EH (cell line): ENCODE measurements around the gene TDP2.

Experiments
- DNase-seq: peaks from one replicate; pipeline ENCODE4 v3.0.0-alpha.2; 2015; ENCODE audit warnings: low read depth

TDP2 gene, protein sequence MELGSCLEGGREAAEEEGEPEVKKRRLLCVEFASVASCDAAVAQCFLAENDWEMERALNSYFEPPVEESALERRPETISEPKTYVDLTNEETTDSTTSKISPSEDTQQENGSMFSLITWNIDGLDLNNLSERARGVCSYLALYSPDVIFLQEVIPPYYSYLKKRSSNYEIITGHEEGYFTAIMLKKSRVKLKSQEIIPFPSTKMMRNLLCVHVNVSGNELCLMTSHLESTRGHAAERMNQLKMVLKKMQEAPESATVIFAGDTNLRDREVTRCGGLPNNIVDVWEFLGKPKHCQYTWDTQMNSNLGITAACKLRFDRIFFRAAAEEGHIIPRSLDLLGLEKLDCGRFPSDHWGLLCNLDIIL

DNA sequence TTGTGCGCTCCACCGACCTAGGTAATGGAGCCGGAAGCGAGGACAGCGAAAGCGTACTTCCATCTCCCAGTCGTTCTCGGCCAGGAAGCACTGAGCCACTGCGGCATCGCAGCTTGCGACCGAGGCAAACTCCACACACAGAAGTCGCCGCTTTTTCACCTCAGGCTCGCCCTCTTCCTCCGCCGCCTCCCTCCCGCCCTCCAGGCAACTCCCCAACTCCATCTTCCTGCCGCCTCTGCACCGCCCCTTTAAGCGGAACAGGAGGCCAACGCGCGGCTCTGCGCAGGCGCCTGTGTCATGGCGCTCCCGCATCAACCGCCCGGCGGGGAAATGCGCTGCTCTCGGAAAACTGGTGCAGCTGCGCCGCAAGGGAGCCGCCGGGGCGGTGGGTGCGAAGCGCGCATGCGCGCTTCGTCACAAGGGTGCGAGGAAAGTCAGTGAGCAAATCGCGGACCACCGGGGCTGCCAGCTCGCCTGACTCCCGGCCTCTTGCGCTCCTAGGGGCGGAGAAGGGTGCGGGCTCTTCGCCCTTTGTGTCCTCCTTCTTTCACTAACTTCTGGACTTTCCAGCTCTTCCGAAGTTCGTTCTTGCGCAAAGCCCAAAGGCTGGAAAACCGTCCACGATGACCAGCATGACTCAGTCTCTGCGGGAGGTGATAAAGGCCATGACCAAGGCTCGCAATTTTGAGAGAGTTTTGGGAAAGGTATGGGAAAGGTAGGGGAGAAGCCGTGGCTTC lies at the start of gene TDP2, which contains the start of gene ACOT13:
TSS of gene TDP2 (minus strand) at position 259 of the 737 bp plus-strand sequence. CDS start at position 222, 37 bp downstream.
TSS of gene ACOT13 (plus strand) at position 437 of the 737 bp plus-strand sequence. CDS start at position 624, 187 bp downstream.
- DNase-seq = peak; percentile 97

DNA sequence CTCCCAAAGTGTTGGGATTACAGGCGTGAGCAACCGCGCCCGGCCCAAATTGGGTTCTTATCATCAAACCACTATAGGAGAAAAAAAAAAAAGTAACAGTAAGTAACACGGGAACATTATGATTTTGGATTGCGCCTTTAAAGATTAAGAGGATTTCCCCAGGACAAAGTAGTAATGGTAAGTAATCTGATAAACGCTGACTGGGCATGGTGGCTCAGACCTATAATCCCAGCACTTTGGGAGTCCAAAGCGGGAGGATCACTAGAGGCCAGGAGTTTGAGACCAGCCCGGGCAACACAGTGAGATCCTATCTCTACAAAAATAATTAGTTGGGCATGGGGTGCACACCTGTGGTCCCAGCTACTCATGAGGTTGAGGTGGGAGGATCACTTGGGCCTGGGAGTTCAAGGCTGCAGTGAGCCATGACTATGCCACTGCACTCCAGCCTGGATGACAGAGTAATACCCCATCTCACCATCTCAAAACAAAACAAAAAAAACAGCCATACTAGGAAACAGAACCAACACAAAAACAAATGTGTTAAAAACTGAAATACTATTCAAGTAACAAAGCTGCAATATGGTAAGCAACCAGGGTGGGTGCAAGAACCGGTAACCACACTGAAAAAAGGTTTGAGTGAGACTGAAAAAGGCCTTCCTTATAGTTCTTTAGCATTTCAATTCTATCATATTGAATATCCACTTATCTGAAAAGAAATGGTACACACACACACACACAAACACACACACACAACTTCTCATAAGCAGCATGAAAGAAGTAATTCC lies 44.0 kb upstream of the TDP2 start:
- DNase-seq = no peak

DNA sequence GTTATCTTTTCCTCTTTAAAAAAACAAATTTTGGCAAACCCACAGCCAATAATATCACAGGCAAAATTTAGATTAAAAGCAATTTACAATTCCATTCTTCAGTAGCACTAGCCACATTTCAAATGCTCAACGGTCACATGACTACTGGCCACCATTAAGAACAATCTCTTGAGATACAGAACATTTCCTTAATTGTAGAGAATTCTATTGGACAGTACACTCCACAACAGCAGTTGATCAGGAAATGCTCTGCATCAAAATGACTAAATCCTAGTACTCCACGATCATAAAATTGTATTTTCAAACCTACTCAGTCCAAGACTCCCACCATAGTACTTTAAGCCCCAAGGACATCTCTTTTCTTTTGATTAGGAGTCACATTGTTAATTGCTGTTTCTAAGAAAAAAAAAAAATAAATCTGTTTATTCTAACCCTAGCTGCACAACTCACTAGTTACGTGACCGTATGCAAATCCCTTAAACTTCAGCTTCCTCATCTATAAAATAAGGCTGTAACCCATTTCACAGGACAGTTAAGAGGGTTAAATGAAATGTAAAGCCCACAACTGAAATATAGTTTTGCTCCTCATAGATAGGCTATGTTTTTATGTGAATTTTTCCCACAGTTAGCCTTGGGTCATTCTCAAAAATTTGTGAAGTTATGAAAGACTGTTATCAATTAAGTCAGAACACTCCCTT lies 42.5 kb upstream of the TDP2 start:
- DNase-seq = no peak

DNA sequence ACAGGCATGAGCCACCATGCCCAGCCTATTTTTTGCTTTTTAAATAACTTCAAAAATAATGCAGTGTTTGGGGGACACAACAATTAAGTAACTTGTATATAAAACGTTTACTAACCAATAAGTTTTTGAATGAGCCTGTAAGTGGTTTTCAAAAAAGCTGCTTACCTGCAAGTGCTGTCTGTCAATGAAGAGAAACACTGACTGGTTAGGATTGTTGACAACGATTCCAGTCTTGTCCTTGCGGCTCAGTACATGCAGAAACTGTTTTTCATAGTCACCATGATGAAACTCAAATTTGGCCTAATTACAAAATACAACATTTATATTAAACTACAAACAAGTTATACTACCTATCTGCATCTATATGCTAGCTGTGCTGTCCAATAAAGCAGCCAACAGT lies 41.9 kb upstream of the TDP2 start:
- no peak for DNase-seq

DNA sequence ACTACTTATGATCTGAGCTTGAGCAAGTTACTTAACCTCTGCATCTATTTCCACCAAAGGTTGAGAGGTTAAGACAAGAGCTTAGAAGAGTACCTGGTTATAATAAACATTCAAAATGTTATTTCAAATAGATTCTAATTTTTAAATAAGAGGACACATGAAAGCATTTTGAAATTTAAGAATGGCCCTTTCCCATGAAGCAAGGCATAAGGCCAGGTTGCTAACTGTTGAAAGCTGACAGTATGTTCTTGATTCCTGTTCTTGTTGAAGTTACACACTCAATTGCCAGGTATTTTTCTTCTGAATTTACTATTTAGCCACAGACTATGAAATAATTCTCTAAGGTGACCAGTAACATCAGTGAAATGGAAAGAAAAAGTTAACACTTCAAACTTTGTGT lies 37.8 kb upstream of the TDP2 start:
- DNase-seq = no peak

DNA sequence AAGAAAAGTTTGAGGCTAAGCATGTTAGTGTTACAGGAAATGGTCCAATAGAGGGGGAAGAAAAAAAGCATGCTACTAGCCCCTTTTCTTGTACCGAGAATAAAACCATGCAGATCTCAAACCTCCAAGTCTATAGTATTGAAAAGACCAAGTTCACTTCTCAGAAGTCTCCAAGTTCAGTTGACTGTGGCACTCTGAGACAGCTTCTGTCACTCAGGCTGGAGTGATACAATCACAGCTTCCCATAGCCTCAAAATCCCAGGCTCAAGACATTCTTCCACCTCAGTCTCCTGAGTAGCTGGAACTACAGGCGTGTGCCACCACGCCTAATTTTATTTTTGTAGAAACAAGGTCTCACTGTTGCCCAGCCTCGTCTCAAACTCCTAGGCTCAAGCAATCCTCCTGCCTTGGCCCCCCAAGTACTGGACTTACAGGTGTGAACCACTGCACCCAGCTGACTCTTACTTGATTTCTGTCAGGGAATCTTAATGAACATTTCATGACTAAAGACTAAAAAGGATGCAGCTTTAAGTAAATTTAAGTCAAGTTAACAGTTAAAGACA lies 36.1 kb upstream of the TDP2 start:
- DNase-seq = no peak

DNA sequence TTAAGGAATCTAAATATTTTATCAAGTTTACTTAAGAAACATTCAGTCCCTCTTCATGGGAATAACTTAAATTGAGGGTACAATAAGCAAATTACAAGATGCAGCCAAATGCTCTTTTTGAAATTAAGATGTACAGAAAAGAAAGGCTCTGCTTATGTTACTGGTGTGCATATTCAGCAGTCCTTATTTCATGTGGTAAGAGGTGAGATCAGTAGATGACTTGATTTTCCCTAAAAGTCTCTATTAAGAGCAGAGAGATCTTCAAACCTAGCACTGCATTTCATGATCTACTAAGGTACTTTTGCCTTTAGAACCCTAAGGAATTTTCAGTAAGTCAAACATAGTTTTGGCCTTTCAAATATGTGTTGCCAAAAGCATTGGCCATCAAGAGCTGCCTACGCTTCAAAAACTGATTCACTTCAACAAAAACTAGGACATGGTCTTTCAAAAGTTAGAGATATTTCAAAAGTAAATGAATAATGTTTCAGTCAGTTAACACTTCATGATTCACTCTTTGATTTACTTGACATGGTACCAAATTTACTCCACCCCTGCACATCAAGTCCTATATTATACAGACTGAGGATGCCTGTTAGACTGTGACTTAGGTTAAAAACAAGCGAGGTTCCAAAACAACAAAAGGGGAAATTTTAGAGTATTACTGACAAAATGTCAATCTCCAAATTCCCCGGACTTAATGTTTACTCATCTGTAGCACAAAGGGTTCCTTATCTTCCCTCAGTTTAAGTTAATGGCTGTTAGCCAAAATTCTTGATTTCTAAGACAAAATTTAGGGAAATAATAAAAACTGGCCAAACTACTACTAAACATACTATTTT lies 33.0 kb upstream of the TDP2 start:
- no peak for DNase-seq

DNA sequence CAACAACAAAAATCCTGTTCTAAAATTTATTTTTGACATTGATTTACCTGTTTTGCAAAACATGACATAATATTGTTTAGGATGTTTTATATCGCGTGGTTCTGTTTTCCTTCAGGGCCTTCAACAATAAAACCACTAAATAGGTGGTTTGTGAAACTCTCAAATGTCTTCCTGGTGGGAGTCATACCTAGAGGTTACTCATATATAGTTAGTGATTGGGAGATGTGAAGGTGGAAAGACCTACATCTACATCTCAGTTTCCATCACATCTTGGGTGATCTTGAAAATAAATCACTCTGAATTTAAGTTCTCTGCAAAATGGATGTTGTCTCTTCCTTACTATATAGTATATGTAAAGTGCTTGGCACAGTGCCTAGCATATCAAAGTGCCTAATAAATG lies 29.4 kb upstream of the TDP2 start:
- DNase-seq = no peak

DNA sequence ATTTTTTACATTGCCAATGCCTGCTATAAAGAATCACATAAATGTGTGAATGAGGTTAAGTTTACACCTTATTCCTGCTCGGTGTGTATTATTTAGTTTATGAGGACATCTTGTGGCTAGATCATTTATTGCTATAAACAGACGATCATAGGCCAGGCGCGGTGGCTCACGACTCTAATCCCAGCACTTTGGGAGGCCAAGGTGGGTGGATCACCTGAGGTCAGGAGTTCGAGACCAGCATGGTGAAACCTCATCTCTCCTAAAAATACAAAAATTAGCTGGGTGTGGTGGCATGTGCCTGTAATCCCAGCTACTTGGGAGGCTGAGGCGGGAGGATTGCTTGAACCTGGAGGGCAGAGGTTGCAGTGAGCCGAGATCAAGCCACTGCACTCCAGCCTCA lies 28.9 kb upstream of the TDP2 start:
- DNase-seq = peak; percentile 45

DNA sequence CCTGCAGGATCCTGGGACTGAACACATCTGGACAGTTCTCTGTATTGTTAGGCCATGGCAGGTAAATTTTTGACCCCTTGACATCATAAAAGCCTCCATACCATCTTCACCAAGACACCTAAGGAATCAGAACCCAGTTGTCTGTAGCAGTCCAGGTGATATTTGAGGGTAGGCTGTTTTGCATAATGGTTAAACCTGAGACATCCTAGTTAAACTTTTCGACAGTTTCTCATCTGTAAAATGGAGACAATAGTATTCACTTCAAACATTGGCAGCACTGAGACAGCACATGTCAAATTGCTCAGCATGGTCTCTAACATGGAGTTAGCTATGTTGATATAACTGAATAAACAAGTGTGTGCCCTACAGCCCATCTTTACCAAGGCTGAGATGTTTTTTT lies 27.5 kb upstream of the TDP2 start:
- DNase-seq = no peak

DNA sequence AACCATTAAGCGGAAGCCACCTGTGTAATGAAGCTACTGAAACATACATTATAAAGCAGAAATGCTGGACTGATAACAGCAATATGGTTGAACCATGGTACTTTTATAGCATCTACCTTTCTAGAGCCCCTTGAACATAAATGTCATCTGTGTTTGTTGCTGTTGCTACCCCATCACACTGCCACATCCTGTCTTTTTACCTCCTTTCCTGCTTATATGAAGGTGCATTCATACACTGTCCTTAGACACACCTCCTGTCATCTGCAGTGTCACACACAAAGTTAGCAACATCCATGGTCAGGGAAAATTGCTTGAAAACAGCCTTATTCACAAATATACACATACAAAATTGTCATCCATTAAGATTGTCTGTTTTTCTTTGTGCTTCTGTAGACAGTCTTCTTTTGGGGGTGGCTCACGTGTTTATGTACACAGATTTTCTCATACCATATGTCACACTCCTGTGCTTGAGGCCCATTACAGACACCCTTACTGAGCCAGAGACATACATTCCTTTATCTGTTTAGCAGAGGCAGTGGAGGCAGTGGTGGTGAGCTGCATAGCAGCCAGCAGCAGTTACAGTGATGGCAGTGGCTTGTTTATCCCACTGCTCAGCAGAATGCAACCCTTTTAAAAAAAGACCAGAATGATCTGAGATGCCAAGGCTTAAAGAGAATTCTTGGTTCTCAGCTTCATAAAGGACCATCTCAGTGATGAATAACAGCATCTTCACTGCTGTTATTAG lies 26.3 kb upstream of the TDP2 start:
- DNase-seq = no peak

DNA sequence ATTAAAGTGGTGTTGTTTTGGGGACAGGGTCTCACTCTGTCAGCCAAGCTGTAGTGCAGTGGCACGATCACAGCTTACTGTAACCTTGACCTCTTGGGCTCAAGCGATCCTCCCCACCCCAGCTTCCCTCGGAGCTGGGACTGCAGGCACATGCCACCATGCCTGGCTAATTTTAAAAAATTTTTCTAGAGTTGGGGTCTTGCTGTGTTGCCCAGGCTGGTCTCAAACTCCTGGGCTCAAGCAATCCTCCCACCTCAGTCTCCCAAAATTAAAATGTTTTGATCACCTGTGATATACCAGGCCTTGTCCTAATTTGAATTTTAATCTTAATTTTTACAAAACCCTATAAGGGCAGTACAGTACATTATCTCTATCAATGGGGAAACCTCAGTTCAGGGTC lies 25.7 kb upstream of the TDP2 start:
- DNase-seq = no peak

DNA sequence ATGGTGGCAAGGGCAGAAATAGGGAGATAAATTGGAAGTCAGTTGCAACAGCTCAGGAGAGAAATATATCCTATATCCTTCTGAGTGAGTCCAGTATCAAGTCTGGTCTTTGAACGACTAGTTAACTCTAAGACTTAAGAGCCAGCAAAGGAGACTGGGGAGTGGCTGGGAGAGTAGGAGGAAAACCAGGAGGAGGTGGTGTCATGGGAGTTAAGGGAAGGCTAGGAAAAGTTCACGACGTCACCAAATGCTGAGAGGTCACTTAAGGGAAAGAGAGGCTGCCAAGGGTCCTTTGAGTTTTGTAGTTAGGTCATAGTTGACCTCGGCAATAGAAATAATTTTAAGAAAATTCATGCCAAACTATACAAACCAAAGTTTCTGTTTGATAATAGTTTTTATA lies 25.3 kb upstream of the TDP2 start:
- no peak for DNase-seq

DNA sequence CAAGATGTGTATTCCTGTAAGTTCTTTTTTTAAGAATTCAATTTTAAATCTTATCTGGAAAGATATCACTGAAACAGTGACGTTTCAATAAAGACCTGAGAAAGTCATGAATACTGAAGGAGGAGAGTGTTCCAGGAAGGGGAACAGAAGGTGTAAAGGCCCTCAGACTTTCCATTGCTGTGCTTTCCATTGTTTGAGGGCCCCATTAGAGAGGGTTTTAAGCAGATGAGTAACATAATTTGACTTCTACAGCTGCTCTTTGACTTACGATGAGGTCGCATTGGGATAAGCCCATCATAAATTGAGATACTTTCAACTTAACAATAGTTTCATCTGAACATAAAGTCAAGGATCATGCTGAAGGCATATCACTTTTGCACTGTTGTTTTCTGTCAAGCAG lies 24.9 kb upstream of the TDP2 start:
- DNase-seq = no peak

DNA sequence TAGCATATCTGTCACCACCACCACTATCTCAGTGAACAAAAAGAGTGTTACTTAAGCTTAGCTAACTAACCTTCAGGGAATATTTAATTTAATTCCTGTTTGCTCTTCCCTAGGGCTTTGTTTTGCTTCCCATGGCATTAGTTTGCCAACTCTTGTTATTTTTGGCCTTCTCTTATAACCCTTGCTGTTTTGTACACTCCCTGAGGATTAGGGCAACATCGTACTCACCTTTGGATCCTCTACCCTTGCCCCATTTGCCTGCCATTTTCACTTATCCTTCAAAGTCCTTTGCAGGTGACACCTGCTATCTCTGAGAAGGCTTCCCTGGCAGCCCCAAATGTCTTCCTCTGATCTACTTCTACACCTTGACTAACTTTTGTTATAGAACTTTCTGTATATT lies 23.9 kb upstream of the TDP2 start:
- DNase-seq = no peak

DNA sequence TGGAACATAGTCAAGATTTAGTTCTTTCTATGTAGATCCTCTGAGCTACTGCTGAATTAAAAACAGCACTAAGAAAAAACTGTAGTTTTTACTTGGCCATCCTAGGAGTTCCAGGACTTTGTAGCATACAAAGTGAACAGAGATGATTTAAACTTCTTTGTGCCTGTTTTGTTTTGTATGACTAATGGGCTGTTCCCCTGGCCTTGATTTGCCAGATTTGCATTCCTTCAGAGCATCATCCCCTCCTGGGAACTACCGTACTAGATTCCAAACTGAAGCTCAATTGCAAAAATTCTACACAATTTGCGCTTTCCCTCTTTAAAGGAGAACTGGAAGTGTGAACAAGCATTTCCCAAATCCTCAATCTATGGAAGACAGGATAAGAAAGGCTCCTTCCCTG lies 23.3 kb upstream of the TDP2 start:
- DNase-seq = peak; percentile 33

DNA sequence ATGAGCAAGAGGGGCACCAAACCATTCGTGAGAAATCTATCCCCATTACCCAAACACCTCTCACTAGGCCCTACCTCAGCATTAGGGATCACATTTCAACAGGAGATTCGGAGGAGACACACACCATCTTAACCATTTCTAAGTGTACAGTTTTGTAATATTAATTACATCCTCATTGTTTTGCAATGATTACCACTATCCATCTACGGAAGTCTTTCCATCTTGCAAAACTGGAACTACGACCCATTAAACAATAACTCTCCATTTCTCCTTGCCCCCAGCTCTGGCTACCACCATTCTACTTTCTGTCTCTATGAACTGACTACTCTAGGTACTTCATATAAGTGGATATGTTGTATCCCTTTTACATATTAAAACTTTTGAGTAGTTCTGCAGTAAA lies 20.2 kb upstream of the TDP2 start:
- DNase-seq = no peak

DNA sequence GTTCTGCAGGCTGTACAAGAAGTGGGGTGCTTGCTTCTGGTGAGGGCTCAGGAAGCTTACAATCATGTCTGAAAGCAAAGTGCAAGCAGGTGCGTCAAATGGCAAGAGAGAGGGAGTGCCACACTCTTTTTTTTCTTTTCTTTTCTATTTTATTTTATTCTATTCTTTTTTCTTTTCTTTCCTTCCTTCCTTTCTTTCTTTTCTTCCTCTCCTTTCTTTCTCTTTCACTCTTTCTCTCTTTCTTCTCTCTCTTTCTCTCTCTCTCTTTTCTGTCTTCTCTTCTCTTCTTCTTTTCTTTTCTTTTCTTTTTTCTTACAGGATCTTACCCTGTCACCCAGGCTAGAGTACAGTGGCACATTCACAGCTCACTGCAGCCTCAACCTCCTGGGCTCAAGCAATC lies 19.7 kb upstream of the TDP2 start:
- no peak for DNase-seq

DNA sequence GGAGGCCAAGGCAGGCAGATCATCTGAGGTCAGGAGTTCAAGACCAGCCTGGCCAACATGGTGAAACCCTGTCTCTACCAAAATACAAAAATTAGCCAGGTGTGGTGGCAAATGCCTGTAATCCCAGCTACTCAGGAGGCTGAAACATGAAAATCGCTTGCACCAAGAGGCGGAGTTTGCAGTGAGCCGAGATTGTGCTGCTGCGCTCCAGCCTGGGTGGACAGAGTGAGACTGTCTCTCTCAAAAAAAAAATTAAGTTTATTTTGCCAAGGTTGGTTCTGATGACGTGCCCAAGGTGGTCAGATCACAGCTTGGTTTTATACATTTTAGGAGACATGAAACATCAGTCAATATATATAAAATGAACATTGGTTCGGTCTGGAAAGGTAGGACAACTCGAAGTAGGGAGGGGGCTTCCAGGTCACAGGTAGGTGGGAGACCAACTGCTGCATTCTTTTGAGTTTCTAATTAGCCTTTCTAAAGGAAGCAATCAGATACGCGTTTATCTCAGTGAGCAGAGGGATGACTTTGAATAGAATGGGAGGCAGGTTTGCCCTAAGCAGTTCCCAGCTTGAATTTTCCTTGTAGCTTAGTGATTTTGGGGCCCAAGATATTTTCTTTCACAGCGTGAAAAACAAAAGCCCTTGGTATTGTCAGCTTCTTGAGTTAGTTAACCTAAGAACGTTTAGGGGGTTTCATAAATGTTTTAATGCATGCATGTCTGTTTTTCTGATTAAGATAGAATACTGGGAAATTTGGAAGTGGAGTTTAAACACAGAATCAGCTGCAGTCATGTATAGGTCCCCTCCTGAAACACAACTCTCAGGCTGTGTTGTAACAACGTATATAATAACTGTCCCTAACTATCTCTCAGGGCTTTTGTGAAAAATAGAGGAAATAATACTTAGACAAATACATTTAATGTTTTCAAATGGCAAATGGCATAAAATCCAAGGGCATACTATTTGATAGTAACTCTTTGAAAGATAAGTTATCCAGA lies 16.9 kb upstream of the TDP2 start:
- no peak for DNase-seq
